Adipocyte (in vitro differentiated cells): ENCODE results near the gene KIF25.

ENCODE experiments used
- DNase-seq: peaks from one replicate; pipeline ENCODE4 v3.0.0-alpha.2; 2015; ENCODE audit warnings: low read depth
- H3K27me3 ChIP-seq: replicated peaks from 2 replicates; pipeline ENCODE4 v1.7.0; 2013; ENCODE audit warnings: mild to moderate bottlenecking, low read length, moderate library complexity; ENCODE audit not compliant: control insufficient read depth, insufficient read depth
- H3K36me3 ChIP-seq: 2 replicates; pipeline ENCODE4 v1.7.0; 2013; ENCODE audit warnings: low read length, mild to moderate bottlenecking, moderate library complexity; ENCODE audit not compliant: control insufficient read depth, insufficient read depth, severe bottlenecking
- H3K4me1 ChIP-seq: 2 replicates; pipeline ENCODE4 v1.7.0; 2013; ENCODE audit warnings: mild to moderate bottlenecking, low read length, moderate library complexity; ENCODE audit not compliant: control insufficient read depth, insufficient read depth
- H3K4me3 ChIP-seq: 2 replicates; pipeline ENCODE4 v1.7.0; 2013; ENCODE audit warnings: mild to moderate bottlenecking, low read length, moderate library complexity
- H3K9ac ChIP-seq: 2 replicates; pipeline ENCODE4 v1.7.0; 2013; ENCODE audit warnings: mild to moderate bottlenecking, low read length, moderate library complexity
- H3K9me3 ChIP-seq: 2 replicates; pipeline ENCODE4 v1.7.0; 2013; ENCODE audit warnings: mild to moderate bottlenecking, low read length, moderate library complexity; ENCODE audit not compliant: control insufficient read depth

The KIF25 gene

DNA sequence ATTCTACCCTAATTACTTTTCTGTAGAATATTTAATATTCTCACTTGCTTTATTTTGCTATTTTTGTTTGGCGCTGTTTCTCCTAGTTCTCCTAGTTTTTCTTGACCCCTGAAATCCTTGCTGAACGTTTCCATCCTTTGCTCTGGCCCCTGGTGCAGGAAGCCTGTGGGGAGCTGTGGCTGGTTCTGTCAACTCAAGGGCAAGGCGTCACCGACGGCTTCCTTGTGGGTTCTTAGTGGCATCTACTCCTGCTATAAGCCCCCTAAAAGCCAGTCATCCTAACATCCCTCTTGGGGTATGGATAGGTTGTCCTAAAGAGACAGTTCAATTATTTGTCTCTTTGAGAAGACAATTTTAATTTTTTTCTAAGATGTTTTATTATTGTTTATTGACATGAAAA, 36.9 kb upstream of the KIF25 start:
- Histone ChIP-seq H3K27me3 (no peaks in the 10 kb centered on the region), H3K9ac (no peak overlapping the region), H3K9me3 (no peaks in the 10 kb centered on the region), H3K4me1 (no peaks in the 10 kb centered on the region), H3K36me3 (peaks cover 12% of the 10 kb centered on the region), H3K4me3 (no peak overlapping the region)
- no peak for DNase-seq

DNA sequence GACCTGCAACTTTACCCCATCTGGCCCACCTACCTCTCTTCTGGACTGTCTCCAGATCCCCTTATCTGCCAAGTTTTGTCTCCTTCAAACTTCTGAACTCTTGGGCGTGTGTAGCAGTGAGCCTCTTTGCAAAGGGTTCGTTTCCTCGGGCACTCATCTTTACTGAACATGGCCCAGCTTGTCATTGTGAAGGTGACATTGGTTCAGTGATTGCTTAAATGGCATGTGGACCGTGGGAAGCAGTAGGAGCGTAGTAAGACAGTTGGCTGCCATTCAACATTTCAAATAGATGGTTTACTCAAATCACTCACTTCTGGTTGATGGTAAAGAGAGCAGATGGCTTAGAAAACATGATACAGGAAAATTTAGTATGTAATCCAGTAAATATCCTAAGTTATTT, 34.8 kb upstream of the KIF25 start:
- Histone ChIP-seq H3K27me3 (no peaks in the 10 kb centered on the region), H3K4me3 (no peak overlapping the region), H3K9ac (no peak overlapping the region), H3K36me3 (peaks cover 28% of the 10 kb centered on the region), H3K9me3 (no peaks in the 10 kb centered on the region), H3K4me1 (no peaks in the 10 kb centered on the region)
- no peak for DNase-seq

DNA sequence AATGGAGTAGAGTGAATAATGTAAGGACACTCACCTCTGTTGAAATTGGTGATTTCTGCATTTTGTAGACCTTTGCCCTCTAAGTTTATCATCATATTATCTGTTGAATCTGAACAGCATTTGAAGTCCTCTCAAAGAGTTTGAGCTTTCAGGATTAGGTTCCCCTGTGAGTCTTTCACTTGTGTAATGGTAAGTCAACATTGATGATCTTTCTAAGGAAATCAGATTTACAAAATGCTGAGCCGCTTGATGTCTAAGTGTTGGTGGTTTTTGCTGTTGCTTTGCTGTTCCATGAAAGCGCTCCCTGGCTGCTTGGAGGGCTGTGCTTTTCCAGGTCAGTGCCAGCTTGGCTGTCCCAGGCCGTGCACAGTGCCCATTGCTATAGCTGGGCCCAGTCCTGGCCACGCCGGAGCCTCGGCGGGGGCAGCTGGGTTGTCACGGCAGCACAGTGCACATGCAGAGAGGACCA, 33.8 kb upstream of the KIF25 start:
- H3K9ac ChIP-seq = no peak overlapping the region
- H3K4me1 ChIP-seq = no peaks in the 10 kb centered on the region
- no peaks in the 10 kb centered on the region for H3K27me3 ChIP-seq
- no peaks in the 10 kb centered on the region for H3K9me3 ChIP-seq
- H3K36me3 ChIP-seq = peaks cover 30% of the 10 kb centered on the region
- no peak for DNase-seq
- no peak overlapping the region for H3K4me3 ChIP-seq

DNA sequence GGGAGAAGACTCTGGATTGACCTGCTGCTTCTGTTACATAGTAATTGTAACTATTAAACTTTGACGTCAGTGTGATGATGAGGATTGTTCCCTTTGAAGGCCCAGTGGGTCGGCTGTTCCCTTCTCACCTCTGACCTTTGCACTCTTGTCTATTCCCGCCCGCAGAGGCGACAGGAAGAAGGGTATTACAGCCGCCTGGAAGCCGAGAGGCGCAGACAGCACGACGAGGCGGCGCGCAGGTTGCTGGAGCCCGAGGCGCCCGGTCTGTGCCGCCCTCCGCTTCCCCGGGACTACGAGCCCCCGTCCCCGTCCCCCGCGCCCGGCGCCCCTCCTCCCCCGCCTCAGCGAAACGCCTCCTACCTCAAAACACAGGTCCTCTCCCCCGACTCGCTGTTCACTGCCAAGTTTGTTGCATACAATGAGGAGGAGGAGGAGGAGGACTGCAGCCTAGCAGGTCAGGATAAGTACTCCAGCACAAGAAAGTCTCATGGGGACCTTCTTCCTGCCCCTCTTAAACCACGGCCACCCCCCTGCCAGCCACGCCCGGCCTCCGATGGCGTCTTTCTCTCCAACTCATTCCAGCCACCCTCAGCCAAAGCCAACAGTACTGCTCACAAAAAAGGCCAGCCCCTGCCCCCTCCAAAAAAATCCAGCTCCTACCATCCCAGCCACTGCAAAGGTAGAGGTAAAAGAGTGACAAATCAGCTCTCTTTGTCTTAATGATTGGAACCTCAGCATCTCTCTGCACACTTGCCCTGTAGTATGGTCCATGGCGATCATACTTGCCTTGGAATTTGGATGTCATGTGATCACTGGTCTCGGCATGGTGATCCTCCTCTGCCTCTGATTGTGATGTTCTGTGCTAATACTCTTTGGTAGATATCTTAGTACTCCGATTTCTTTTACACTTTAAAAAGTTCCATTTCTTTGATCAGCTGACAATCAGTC, 31.6 kb upstream of the KIF25 start:
- no peak overlapping the region for H3K4me3 ChIP-seq
- H3K36me3 ChIP-seq = peaks cover 41% of the 10 kb centered on the region
- no peaks in the 10 kb centered on the region for H3K27me3 ChIP-seq
- H3K9me3 ChIP-seq = no peaks in the 10 kb centered on the region
- H3K9ac ChIP-seq = no peak overlapping the region
- no peaks in the 10 kb centered on the region for H3K4me1 ChIP-seq
- no peak for DNase-seq

DNA sequence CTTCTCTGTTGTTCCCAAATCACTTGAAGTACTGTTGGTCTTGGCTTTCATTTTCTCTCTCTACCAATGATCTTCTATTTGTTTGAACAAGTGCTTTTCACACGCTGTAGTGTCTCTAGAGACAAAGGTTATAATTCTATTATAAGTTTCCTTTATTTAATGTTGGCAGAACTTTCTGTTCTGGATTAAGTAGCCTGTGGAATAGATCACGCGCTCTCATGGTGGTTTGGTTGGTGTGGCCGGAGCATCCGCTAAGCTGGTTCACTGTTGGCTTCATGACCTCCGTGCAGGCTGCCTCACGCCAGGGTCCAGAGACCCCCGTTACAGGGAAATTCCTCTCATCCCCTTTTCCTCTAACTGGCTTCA, 30.9 kb upstream of the KIF25 start:
- H3K9me3 ChIP-seq = no peaks in the 10 kb centered on the region
- DNase-seq = no peak
- H3K4me1 ChIP-seq = no peaks in the 10 kb centered on the region
- H3K9ac ChIP-seq = no peak overlapping the region
- H3K4me3 ChIP-seq = no peak overlapping the region
- H3K27me3 ChIP-seq = no peaks in the 10 kb centered on the region
- H3K36me3 ChIP-seq = peaks cover 41% of the 10 kb centered on the region

DNA sequence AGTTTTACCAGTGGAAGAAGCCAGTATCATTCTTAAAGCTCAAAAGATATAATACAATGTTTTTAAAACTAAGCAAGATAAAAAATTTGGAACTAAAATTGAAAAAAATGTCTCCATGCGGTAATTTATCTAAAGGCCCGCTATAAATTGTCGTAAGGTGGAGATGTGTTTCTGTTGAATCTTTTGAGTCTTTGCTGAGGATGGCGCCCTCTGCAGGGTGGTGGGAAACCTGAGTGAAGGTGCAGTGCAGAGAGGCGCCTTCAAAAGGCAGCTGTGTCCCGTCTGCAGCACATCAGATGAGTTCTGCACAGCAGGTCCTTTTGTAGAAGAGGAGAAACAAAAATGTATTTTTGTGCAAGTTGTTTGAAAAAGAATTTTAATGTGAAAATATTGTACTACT, 29.4 kb upstream of the KIF25 start:
- no peaks in the 10 kb centered on the region for H3K4me1 ChIP-seq
- H3K27me3 ChIP-seq = no peaks in the 10 kb centered on the region
- no peak overlapping the region for H3K4me3 ChIP-seq
- H3K36me3 ChIP-seq = peaks cover 32% of the 10 kb centered on the region
- no peak for DNase-seq
- no peak overlapping the region for H3K9ac ChIP-seq
- H3K9me3 ChIP-seq = no peaks in the 10 kb centered on the region

DNA sequence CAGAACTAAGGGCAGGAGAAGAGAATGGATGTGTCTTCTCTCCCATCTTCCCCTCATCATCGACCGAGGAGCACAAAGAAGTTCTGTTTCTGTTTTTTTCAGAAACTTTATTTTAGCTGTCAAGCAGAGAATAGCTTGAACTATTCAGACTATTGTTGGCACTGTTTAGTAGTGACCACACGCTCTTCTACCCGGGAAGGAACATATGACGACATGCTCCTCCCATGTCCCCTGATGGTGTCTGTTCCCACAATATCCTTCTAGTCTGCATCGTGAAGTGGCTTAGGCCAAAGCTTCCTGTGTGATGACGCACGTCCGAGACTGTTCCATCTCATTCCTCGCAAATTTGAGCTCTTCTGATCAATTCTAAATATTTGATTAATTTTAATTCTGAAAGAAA, 27.2 kb upstream of the KIF25 start:
- H3K4me1 ChIP-seq = peaks cover 5% of the 10 kb centered on the region
- H3K9ac ChIP-seq = no peak overlapping the region
- H3K27me3 ChIP-seq = no peaks in the 10 kb centered on the region
- H3K36me3 ChIP-seq = peaks cover 31% of the 10 kb centered on the region
- no peak for DNase-seq
- H3K4me3 ChIP-seq = no peak overlapping the region
- no peaks in the 10 kb centered on the region for H3K9me3 ChIP-seq

DNA sequence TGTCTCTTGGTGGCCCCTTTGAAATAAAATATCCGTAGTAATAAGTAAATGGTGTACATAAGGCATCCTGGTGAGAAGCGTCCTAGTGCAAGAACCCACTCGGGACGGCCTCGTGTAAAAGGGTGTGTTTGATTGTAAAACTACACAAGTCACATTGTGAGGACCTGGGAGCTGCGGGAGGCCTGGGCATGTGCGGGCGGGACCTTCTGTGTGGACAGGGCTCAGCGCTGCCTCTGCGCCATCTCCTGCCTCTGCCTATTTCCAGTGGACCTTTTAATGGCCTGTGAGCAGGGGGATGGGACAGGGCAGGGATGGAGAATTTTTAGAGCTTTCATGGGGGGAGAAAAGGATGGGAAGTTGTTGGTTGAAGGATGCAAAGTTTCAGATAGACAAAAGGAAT, 25.3 kb upstream of the KIF25 start:
- Histone ChIP-seq H3K4me3 (no peak overlapping the region), H3K9me3 (no peaks in the 10 kb centered on the region), H3K9ac (no peak overlapping the region), H3K36me3 (peaks cover 16% of the 10 kb centered on the region), H3K27me3 (no peaks in the 10 kb centered on the region), H3K4me1 (peaks cover 5% of the 10 kb centered on the region)
- DNase-seq = no peak

DNA sequence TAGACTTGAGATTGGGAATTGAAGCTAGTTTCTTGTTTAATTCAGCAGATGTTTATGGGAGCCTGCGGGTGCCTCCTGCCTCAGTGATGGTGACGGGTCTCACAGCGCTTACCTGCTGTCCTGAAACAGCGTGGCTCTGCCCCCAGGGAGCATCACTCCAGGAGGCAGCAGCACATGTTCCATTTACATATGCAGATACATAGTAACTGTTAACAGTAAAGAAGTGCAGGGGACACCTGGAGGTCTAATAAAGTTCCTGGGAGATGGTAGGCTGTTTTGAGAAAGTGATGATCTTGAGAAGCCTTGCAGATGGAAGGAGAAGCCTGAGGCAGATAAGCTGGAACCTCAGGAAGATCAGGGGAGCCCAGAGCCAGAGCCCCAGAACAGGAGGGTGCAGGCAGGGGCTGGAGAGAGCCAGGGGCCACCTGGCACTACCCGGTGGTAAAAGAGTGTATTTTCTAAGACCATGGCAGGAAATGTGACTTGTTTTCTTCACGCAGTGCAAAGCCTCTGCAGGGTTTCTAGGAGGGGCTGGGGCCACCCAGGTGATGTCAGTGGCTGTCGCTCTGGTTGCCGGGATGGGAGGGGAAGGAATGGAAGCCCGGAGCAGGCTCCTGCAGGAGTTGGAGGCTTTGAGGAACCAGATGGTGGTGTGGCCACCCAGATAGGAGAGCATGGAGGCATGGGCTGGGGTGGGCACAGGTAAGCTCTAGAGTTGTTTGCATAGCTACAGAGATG, 24.2 kb upstream of the KIF25 start:
- H3K4me3 ChIP-seq = no peak overlapping the region
- DNase-seq = no peak
- peaks cover 5% of the 10 kb centered on the region for H3K4me1 ChIP-seq

DNA sequence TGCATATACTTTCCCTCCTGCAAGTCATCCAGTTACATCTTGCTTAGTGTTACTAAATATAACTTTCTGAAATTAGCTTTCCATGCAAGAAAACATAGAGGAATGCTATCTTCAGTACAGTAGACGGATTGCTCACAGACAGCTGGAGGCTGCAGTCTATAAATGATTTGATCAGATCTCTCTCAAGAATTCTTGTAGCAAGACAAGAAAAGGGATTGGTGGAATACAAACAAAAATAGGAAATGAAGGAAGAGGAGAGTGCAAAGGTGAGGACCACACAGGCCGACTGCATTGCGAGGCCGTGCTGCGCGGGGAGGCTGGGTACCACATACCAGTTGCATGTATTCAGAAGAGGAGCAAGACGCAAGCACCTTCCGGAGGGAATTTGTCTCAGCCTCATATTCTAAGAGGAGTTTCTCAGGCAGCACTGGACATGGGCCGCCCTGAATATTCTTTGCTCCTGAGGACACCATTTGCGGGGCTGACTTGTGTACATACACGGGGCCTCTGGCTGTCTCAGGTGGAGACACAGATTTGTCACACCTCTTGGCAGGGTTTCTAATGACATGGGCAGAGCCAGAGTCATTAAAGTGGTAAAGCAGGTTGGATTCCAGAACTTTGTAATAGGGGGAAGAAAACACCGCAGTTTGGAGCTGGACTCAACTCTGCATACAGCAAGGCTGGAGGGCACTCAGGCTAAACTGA, 22.7 kb upstream of the KIF25 start:
- peaks cover 5% of the 10 kb centered on the region for H3K4me1 ChIP-seq
- DNase-seq = peak; percentile 7
- no peak overlapping the region for H3K4me3 ChIP-seq
- H3K27me3 ChIP-seq = no peaks in the 10 kb centered on the region
- no peak overlapping the region for H3K9ac ChIP-seq
- H3K9me3 ChIP-seq = no peaks in the 10 kb centered on the region
- H3K36me3 ChIP-seq = no peaks in the 10 kb centered on the region

More for the DNA sequence above, 24.2 kb upstream of the KIF25 start:
- Histone ChIP-seq H3K36me3 (peaks cover 12% of the 10 kb centered on the region), H3K9me3 (no peaks in the 10 kb centered on the region), H3K9ac (no peak overlapping the region), H3K27me3 (no peaks in the 10 kb centered on the region)

DNA sequence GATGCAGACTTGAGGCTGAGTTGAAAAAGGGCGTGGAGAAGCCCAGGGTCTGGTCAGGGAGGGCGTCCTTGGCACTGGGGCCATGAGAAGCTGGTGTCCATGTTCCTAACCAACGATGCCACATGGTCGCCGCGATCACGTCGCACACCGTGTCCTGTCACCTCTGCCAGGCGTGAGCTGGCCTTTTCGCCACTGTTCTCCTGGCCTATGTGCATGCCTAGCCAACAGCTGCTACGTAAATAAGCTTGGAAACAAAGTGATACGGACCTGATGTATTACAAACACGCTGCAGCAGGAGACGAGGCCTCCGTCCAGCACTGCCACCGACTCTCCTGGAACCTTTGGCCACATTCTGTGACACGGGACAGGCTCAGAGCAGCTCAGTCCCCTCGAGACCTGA, 22.0 kb upstream of the KIF25 start:
- no peaks in the 10 kb centered on the region for H3K9me3 ChIP-seq
- DNase-seq = no peak
- H3K4me1 ChIP-seq = peaks cover 5% of the 10 kb centered on the region
- H3K9ac ChIP-seq = no peak overlapping the region
- H3K4me3 ChIP-seq = no peak overlapping the region
- no peaks in the 10 kb centered on the region for H3K36me3 ChIP-seq
- H3K27me3 ChIP-seq = no peaks in the 10 kb centered on the region
